ENCODE results near the gene TXN2. TPM values are rescaled to one million over a fixed set of nuclear protein-coding genes. Genes with fewer than 3 reads are reported as not detected.
A peak's percentile ranks its signal among the peaks of the same experiment; 100 is the strongest.
"Not testable (repeated sequence)": the region's sequence is repeated elsewhere in the genome, so short reads cannot be mapped to it uniquely, and the experiment has no call there.

TXN2 gene
- total RNA-seq, 4 donors from 2014 or later, result 34.9 to 56.5 (median 47.2) TPM

GRCh38 chr22:36432592-36433317 lies 48.7 kb downstream of the TXN2 start:
- WGBS, result 81% methylated on average over 15 of the region's 15 CpGs

GRCh38 chr22:36431977-36432376 lies 49.5 kb downstream of the TXN2 start:
- no peak for DNase-seq (ENCODE audit: extremely low spot score)
- Histone ChIP-seq H3K9me3 (no peaks in the 10 kb centered on the region), H3K27ac (replicated peaks in 1 of 4) (no peak overlapping the region), H3K27me3 (no peaks in the 10 kb centered on the region), H3K4me1 (peaks cover 0 to 29% (median 10%) of the 10 kb centered on the region in 4 donors), H3K4me3 (no peak overlapping the region), H3K36me3 (no peaks in the 10 kb centered on the region)
- 81% methylated on average over 6 of the region's 9 CpGs for WGBS
- intact Hi-C loops (cut with DNase I), result no loop called here
- TF ChIP-seq EP300 (IDR thresholded peaks at IDR 0.05) (no peak), POLR2AphosphoS5 (IDR thresholded peaks at IDR 0.05) (no peak), CTCF (IDR thresholded peaks at IDR 0.05) (no peak), POLR2A (IDR thresholded peaks at IDR 0.05; ENCODE audit: low read depth) (no peak)

More at GRCh38 chr22:36432592-36433317, 48.7 kb downstream of the TXN2 start:
- intact Hi-C loops (cut with DNase I), result no loop called here
- H3K4me3 ChIP-seq, result no peak overlapping the region
- DNase-seq (ENCODE audit: extremely low spot score), result no peak
- no peaks in the 10 kb centered on the region for H3K9me3 ChIP-seq
- no peaks in the 10 kb centered on the region for H3K36me3 ChIP-seq
- H3K27me3 ChIP-seq, result no peaks in the 10 kb centered on the region
- no peak overlapping the region for H3K27ac ChIP-seq (replicated peaks in 1 of 4)
- H3K4me1 ChIP-seq, result peaks cover 0 to 29% (median 10%) of the 10 kb centered on the region in 4 donors
- TF ChIP-seq POLR2A (IDR thresholded peaks at IDR 0.05; ENCODE audit: low read depth) (no peak), EP300 (IDR thresholded peaks at IDR 0.05) (no peak), POLR2AphosphoS5 (IDR thresholded peaks at IDR 0.05) (no peak), CTCF (IDR thresholded peaks at IDR 0.05) (no peak)

- H3K27ac ChIP-seq (replicated peaks in 1 of 4), result no peak overlapping the region
- no peaks in the 10 kb centered on the region for H3K9me3 ChIP-seq
- DNase-seq (ENCODE audit: extremely low spot score), result no peak
- peaks cover 0 to 27% (median 15%) of the 10 kb centered on the region in 4 donors for H3K4me1 ChIP-seq
- WGBS, result 78% methylated on average over 9 of the region's 9 CpGs
- no peaks in the 10 kb centered on the region for H3K36me3 ChIP-seq
- intact Hi-C loops (cut with DNase I), result no loop called here
- H3K4me3 ChIP-seq, result no peak overlapping the region
- H3K27me3 ChIP-seq, result no peaks in the 10 kb centered on the region
- TF ChIP-seq CTCF (IDR thresholded peaks at IDR 0.05), result no peak
- TF ChIP-seq EP300 (IDR thresholded peaks at IDR 0.05), result no peak
- TF ChIP-seq POLR2A (IDR thresholded peaks at IDR 0.05; ENCODE audit: low read depth), result no peak
These were observed 50.6 kb downstream of the TXN2 start for GRCh38 chr22:36430863-36431262.

- 93% methylated on average over 11 of the region's 11 CpGs for WGBS
- H3K4me3 ChIP-seq; H3K27me3 ChIP-seq; intact Hi-C loops (cut with DNase I); H3K36me3 ChIP-seq; H3K27ac ChIP-seq (replicated peaks in 1 of 4); DNase-seq (ENCODE audit: extremely low spot score); H3K9me3 ChIP-seq: not testable (repeated sequence)
- peaks cover 0 to 14% (median 1%) of the 10 kb centered on the region in 4 donors for H3K4me1 ChIP-seq
These were observed 53.5 kb downstream of the TXN2 start for GRCh38 chr22:36427952-36428351.

- Histone ChIP-seq H3K4me3 (no peak overlapping the region), H3K4me1 (peaks cover 0 to 14% (median 0%) of the 10 kb centered on the region in 4 donors), H3K27me3 (no peaks in the 10 kb centered on the region), H3K36me3 (no peaks in the 10 kb centered on the region), H3K27ac (replicated peaks in 1 of 4) (peak overlapping the region in 1 of 4 donors; percentile 36), H3K9me3 (no peaks in the 10 kb centered on the region)
- TF ChIP-seq POLR2AphosphoS5 (IDR thresholded peaks at IDR 0.05) (no peak), EP300 (IDR thresholded peaks at IDR 0.05) (no peak), POLR2A (IDR thresholded peaks at IDR 0.05; ENCODE audit: low read depth) (no peak), CTCF (IDR thresholded peaks at IDR 0.05) (no peak)
- DNase-seq (ENCODE audit: extremely low spot score), result no peak
- intact Hi-C loops (cut with DNase I), result no loop called here
- WGBS, result 78% methylated on average over 2 of the region's 2 CpGs
These were observed 55.4 kb downstream of the TXN2 start for GRCh38 chr22:36425977-36426523.

Data from esophagus muscularis mucosa (tissue), 4 donors.